ENCODE data around the gene IL2RA.
"Not testable (repeated sequence)": the region's sequence is repeated elsewhere in the genome, so short reads cannot be mapped to it uniquely, and the experiment has no call there.

IL2RA gene

DNA sequence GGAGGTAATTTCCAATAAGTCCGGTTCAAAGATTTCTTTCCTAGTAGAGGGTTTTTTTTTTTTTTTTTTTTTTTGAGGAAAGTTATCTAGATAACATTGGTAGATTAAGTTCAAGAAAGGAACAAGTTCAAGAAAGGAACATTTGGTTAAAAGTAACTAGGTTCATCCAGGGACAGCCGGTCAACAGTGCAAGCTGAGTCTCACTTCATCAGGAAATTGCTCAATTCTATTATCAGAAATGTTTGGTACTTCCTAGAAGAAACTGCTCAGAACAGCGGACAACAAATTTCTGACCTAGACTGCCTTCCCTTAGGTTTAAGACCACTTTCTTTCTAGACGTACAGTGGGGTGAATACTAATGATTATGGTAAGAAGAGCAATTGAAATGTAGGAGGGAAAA lies 3.7 kb upstream of the IL2RA start:
- no peak for DNase-seq (ENCODE audit: low read depth)
- no peak overlapping the region for H3K4me3 ChIP-seq (ENCODE audit: low read depth, low read length)
- TF ChIP-seq, protein P1, sequence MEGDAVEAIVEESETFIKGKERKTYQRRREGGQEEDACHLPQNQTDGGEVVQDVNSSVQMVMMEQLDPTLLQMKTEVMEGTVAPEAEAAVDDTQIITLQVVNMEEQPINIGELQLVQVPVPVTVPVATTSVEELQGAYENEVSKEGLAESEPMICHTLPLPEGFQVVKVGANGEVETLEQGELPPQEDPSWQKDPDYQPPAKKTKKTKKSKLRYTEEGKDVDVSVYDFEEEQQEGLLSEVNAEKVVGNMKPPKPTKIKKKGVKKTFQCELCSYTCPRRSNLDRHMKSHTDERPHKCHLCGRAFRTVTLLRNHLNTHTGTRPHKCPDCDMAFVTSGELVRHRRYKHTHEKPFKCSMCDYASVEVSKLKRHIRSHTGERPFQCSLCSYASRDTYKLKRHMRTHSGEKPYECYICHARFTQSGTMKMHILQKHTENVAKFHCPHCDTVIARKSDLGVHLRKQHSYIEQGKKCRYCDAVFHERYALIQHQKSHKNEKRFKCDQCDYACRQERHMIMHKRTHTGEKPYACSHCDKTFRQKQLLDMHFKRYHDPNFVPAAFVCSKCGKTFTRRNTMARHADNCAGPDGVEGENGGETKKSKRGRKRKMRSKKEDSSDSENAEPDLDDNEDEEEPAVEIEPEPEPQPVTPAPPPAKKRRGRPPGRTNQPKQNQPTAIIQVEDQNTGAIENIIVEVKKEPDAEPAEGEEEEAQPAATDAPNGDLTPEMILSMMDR (IDR thresholded peaks at IDR 0.05; ENCODE audit: low read depth, low read length, missing control alignments) = no peak

DNA sequence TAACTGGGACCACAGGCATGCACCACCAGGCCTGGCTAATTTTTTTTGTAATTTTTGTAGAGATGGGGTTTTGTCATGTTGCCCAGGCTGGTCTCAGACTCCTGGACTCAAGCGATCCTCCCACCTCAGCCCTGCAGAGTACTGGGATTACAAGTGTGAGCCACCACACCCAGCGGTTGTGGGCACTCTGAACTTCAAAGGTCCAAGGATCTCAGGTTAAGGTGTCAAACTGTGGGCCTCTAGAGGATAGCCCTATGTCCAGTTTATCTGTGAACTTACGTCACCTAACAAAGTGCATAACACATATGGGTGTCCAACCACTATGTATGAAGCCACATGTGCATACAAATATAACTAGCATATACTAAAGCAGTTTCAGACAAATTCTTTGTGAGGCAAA lies 3.2 kb upstream of the IL2RA start:
- TF ChIP-seq, protein P1 (IDR thresholded peaks at IDR 0.05; ENCODE audit: low read depth, low read length, missing control alignments) = no peak
- no peak overlapping the region for H3K4me3 ChIP-seq (ENCODE audit: low read depth, low read length)
- no peak for DNase-seq (ENCODE audit: low read depth)

DNA sequence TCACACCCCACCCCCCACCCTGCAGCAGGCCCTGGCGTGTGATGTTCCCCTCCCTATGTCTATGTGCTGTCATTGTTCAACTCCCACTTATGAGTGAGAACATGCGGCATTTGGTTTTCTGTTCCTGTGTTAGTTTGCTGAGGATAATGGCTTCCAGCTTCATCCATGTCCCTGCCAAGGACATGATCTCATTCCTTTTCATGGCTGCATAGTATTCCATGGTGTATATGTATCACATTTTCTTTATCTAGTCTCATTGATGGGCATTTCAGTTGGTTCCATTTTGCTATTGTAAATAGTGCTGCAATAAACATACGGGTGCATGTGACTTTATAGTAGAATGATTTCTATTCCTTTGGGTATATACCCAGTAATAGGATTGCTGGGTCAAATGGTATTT lies 2.6 kb upstream of the IL2RA start:
- not testable (repeated sequence) for DNase-seq (ENCODE audit: low read depth); H3K4me3 ChIP-seq (ENCODE audit: low read depth, low read length)

DNA sequence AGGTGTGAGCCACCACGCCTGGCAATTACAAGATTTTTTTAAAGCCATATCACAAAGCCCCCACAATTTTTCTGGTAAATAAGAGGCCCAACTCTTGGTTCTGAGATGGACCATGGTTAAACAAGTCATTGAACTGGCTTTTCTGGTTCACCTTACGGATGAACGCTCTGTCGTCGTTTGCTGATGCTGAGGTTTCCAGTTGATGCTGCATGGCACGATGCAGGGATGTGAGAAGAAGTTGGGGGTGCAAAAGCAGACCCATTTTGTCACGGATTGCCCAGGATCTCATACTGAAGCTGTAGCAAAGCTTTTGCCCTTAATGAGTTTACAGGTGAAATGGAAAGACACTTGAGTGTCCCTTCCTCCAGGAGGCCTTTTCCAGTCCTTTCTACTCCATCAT lies 2.0 kb upstream of the IL2RA start:
- no peak for DNase-seq (ENCODE audit: low read depth)
- TF ChIP-seq, protein P1 (IDR thresholded peaks at IDR 0.05; ENCODE audit: low read depth, low read length, missing control alignments) = no peak

DNA sequence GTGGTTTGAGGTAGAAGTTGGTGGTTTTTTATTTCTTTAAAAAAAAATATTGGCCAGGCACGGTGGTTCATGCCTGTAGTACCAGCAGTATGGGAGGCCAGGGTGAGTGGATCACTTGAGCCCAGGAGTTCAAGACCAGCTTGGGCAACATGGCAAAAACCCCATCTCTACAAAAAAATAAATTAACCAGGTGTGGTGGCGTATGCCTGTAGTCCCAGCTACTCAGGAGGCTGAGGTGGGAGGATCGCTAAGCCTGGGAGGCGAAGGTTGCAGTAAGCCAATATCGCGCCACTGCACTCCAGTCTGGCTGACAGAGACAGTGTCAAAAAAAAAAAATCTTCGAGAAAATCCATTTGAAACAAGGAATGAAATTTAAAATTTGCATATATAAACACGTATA lies 1.1 kb downstream of the IL2RA start:
- TF ChIP-seq, protein P1 (IDR thresholded peaks at IDR 0.05; ENCODE audit: low read depth, low read length, missing control alignments) = no peak
- H3K4me3 ChIP-seq (ENCODE audit: low read depth, low read length) = no peak overlapping the region
- DNase-seq (ENCODE audit: low read depth) = no peak

More for the DNA sequence above, 2.0 kb upstream of the IL2RA start:
- no peak overlapping the region for H3K4me3 ChIP-seq (ENCODE audit: low read depth, low read length)

DNA sequence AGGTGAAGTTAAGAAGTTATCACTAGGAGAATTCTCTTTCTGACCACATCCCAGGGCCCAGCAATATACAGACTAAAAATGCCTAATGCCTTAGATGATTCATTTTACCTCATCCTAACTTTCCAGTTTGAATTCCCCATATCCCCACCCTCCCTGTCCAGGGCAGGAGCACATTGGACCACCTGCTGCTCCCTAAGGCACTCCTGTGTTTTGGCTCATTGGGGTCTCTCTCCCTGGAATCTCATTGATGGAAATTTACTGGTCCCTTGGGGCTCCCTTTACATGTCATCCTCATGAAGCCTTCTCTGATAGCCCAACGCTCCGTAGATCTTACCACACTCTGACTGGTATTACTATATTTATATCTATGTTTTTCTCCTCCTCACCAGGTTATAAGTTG lies 2.7 kb downstream of the IL2RA start:
- DNase-seq (ENCODE audit: low read depth) = no peak
- TF ChIP-seq, protein P1 (IDR thresholded peaks at IDR 0.05; ENCODE audit: low read depth, low read length, missing control alignments) = no peak
- no peak overlapping the region for H3K4me3 ChIP-seq (ENCODE audit: low read depth, low read length)

DNA sequence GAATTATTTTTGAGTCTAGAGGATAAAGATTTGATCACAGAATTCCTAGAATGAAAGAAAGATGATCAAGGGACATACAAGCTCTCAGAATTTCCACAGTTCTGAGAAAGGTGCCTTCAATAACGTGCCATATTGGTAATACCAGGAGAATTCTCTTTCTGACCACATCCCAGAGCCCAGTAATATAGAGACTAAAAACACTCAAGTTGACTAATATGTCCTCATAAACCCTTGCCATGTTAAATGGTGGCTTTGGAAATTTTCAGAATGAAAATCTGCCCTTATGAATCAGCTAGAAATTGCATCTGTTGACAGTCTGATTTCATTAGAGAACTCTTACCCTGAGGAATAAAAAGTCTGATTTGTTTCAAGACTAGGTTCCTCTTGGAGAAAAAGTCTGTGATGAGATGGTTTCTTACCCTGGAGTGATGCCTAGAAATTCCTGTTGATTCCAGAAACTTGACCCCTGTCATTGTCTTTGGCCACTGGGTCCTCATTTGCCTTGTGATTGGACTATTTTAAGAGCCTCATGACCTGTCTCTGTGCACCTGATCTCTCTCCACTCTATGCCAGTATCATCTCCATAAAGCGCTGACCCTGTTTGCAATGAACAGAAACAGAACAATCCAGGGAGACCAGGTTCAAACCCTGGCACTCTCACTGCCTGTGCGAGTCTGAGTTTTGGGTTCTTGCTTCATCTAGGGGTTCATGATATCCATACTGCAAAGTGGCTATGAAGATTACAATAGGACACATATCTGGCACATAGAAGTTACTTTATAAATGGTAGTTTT lies 3.3 kb downstream of the IL2RA start:
- no peak overlapping the region for H3K4me3 ChIP-seq (ENCODE audit: low read depth, low read length)
- DNase-seq (ENCODE audit: low read depth) = no peak
- TF ChIP-seq, protein P1 (IDR thresholded peaks at IDR 0.05; ENCODE audit: low read depth, low read length, missing control alignments) = no peak

All from GM12864 (cell line).